Ascending aorta (tissue), 2 donors: ENCODE measurements around the gene ACSF3. TPM values are rescaled to one million over a fixed set of nuclear protein-coding genes. Genes with fewer than 3 reads are reported as not detected.

ENCODE experiments used
- DNase-seq, 2 donors: peaks; one replicate each; pipeline ENCODE4 v3.0.0-alpha.2; 2019; ENCODE audit warnings: low spot score in 2 of 2
- H3K27ac ChIP-seq, 2 donors: fragments of 200-600 bp; sonication (generic); one replicate each; pipeline ENCODE4 v1.5.1; 2016 to 2017; ENCODE audit warnings: mild to moderate bottlenecking in 1 of 2
- H3K27me3 ChIP-seq: fragments of 200-600 bp; sonication (generic); one replicate; pipeline ENCODE4 v1.5.1; 2017
- H3K36me3 ChIP-seq, 2 donors: fragments of 200-600 bp; sonication (generic); one replicate each; pipeline ENCODE4 v1.5.1; 2016
- H3K4me1 ChIP-seq, 2 donors: fragments of 200-600 bp; sonication (generic); one replicate each; pipeline ENCODE4 v1.5.1; 2016 to 2017; ENCODE audit warnings: mild to moderate bottlenecking in 1 of 2
- H3K4me3 ChIP-seq, 2 donors: fragments of 200-600 bp; sonication (generic); one replicate each; pipeline ENCODE4 v1.5.1; 2016 to 2017; ENCODE audit warnings: mild to moderate bottlenecking in 1 of 2
- H3K9me3 ChIP-seq, 2 donors: fragments of 200-600 bp; sonication (generic); one replicate each; pipeline ENCODE4 v1.5.1; 2016
- intact Hi-C: fragments of 100-400 bp; cut with DNase I; formaldehyde crosslinking; loops from one replicate; pipeline ENCODE4 v1.15.1; 2023
- total RNA-seq: library from RNA; depleted of rRNA; stranded (reverse); fragments of >200 nt; gene quantifications from one replicate; pipeline ENCODE4 v1.1.0, GENCODE V29; 2016
- TF ChIP-seq, protein P1 (sequence below), 3 experiments: fragments of 200-600 bp in 2 of 3; fragments of 450-650 bp in 1 of 3; sonication (generic) in 2 of 3; IDR thresholded peaks; one replicate each; pipeline ENCODE4 v1.5.1; 2016 to 2019; ENCODE audit warnings: antibody characterized with exemption in 3 of 3, mild to moderate bottlenecking in 1 of 3, moderate library complexity in 1 of 3

The ACSF3 gene
- total RNA-seq, 1 donor from 2014 or later: 5.2 TPM

DNA sequence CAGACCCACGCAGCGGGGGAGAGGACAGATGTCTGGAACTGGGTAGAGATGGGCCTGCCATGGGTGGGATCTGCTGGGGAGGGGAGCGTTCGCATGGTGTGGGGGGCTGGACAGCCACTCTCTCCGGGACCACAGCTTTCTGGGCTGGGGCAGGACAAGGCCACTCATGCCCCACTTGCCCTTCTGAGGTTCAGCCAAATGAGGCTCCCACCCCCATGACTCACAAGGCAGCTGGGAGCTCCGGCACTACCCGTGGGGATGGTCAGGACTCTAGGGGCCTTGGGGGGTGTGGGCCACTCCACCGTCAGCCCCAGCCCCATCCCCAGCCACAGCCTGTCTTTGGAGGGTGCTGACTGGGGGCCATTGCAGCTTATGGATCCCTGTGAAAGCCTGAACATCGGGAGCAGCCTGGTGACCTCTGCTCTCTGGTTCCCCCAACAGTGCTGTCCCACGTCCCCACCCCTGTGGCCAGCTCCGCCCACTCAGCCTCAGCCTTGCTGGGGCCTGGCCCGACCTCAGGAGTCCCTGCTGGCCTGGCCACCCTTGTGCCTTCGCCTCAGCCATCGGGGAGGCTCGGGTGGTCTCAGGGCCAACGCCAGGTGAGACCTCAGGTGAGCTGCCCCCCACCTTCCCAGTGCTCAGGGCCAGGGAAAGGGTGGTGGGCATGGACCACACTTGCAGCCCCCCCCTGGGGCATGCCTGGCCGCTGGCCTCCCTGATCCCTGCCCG, 73.2 kb downstream of the ACSF3 start:
- intact Hi-C loops: loop anchor here (10.0 kb wide), 1 partner anchor 72 kb away; the partner anchor contains the start of gene ACSF3
- DNase-seq: no peak
- no peaks in the 10 kb centered on the region for H3K36me3 ChIP-seq
- H3K4me1 ChIP-seq: peaks cover 6 to 8% of the 10 kb centered on the region in 2 donors
- no peak overlapping the region for H3K4me3 ChIP-seq
- H3K9me3 ChIP-seq: no peaks in the 10 kb centered on the region
- H3K27ac ChIP-seq: no peak overlapping the region
- H3K27me3 ChIP-seq: peaks cover 18% of the 10 kb centered on the region
- TF ChIP-seq, protein P1, sequence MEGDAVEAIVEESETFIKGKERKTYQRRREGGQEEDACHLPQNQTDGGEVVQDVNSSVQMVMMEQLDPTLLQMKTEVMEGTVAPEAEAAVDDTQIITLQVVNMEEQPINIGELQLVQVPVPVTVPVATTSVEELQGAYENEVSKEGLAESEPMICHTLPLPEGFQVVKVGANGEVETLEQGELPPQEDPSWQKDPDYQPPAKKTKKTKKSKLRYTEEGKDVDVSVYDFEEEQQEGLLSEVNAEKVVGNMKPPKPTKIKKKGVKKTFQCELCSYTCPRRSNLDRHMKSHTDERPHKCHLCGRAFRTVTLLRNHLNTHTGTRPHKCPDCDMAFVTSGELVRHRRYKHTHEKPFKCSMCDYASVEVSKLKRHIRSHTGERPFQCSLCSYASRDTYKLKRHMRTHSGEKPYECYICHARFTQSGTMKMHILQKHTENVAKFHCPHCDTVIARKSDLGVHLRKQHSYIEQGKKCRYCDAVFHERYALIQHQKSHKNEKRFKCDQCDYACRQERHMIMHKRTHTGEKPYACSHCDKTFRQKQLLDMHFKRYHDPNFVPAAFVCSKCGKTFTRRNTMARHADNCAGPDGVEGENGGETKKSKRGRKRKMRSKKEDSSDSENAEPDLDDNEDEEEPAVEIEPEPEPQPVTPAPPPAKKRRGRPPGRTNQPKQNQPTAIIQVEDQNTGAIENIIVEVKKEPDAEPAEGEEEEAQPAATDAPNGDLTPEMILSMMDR (IDR thresholded peaks at IDR 0.05): no peak

DNA sequence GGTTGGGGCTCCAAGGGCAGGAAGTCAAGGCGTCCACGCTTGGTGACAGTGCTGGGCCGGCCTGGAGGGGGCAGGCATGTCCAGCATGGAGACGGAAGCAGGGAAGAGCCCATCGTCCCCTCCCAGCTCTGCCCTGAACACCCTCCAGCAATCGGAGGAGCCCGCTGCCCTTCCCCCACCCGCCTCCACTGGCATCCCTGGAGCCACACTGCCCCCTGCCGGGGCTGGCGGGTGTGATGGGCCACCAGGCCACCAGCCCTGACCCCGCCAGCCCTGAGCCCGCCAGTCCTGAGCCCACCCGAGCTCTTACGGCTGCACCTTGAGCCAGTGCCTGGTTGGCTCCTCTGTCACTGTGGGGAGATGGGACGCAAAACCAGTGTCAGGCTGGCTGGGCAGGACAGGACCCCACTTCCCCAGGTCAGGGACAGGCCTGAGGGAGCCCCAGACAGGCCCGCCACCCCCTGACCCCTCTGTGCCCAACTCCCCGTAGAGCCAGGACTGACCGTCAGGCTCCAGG, 73.8 kb downstream of the ACSF3 start:
- peaks cover 18% of the 10 kb centered on the region for H3K27me3 ChIP-seq
- TF ChIP-seq, protein P1 (IDR thresholded peaks at IDR 0.05): peak; percentile 44 to 65 (median 62)
- DNase-seq: peak in 1 of 2 donors; percentile 84
- H3K4me1 ChIP-seq: peaks cover 6 to 8% of the 10 kb centered on the region in 2 donors
- intact Hi-C loops: loop anchor here (10.0 kb wide), 1 partner anchor 73 kb away; the partner anchor contains the start of gene ACSF3
- no peak overlapping the region for H3K4me3 ChIP-seq
- H3K27ac ChIP-seq: no peak overlapping the region
- H3K36me3 ChIP-seq: no peaks in the 10 kb centered on the region
- no peaks in the 10 kb centered on the region for H3K9me3 ChIP-seq

DNA sequence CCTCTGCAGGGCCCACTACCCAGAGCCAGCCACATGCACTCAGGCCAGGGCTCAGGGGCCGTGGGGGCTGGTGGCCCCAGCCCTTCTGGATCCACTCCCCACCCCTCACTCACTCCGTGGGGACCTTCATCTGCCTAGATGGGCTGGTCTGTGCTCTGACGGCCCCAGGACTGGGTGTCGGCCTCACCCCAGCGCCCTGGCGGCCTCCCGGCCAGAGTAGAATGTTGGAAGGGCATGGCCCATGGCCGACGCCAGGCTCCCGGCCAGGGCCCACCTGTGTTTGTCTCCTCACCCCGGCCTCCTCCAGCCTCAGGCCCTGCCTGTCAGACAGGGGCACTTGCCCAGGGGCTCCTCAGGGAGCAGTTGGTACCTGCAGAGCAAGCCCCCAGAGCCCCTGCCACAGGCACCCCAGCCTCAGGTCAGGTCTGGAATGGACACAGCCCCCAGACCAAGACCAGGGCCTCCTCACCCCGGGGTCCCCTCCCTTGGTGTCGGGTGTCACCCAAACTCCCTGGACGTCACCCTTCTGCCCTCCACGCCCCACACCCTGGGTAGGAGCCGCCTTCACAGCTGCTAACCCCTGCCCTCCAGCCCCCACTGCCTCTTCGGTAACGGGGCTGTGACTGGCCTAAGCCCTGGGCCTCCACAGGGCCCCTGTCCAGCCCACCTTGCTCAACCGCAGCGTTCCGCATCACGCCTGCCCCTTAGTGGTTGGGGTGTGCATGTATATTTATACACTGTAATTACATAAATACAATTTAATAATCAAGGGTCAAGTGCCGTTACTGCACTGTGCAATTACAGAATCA, 74.9 kb downstream of the ACSF3 start:
- Histone ChIP-seq H3K27ac (no peak overlapping the region), H3K9me3 (no peaks in the 10 kb centered on the region), H3K4me3 (no peak overlapping the region), H3K36me3 (no peaks in the 10 kb centered on the region), H3K4me1 (peaks cover 6 to 8% of the 10 kb centered on the region in 2 donors), H3K27me3 (peaks cover 18% of the 10 kb centered on the region)
- DNase-seq: no peak
- TF ChIP-seq, protein P1 (IDR thresholded peaks at IDR 0.05): no peak
- intact Hi-C loops: loop anchor here (10.0 kb wide), 1 partner anchor 74 kb away; the partner anchor contains the start of gene ACSF3

DNA sequence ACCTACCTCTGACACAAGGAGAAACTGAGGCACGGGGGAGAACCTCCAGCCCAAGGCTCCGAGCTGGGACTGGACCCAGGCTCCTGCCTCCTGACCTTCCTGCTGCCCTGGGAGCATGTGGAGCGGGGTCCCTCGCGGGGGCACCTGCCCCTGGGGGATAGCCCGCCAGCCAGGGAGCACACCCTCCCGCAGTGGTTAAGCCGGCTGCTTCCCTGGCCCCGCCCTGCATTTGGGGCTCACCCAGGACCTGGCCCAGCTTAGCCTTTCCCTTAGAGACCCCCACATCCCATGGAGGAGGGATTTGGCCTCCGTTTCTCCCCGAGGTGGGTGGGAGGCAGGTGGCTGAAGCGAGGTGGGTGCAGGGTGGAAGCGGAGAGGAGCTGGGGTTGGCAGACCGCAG, 76.1 kb downstream of the ACSF3 start:
- DNase-seq: no peak
- Histone ChIP-seq H3K9me3 (no peaks in the 10 kb centered on the region), H3K36me3 (no peaks in the 10 kb centered on the region), H3K27ac (no peak overlapping the region), H3K27me3 (peaks cover 18% of the 10 kb centered on the region), H3K4me1 (peaks cover 6 to 8% of the 10 kb centered on the region in 2 donors), H3K4me3 (no peak overlapping the region)
- TF ChIP-seq, protein P1 (IDR thresholded peaks at IDR 0.05): no peak
- intact Hi-C loops: loop anchor here (10.0 kb wide), 1 partner anchor 75 kb away; the partner anchor contains the start of gene ACSF3

DNA sequence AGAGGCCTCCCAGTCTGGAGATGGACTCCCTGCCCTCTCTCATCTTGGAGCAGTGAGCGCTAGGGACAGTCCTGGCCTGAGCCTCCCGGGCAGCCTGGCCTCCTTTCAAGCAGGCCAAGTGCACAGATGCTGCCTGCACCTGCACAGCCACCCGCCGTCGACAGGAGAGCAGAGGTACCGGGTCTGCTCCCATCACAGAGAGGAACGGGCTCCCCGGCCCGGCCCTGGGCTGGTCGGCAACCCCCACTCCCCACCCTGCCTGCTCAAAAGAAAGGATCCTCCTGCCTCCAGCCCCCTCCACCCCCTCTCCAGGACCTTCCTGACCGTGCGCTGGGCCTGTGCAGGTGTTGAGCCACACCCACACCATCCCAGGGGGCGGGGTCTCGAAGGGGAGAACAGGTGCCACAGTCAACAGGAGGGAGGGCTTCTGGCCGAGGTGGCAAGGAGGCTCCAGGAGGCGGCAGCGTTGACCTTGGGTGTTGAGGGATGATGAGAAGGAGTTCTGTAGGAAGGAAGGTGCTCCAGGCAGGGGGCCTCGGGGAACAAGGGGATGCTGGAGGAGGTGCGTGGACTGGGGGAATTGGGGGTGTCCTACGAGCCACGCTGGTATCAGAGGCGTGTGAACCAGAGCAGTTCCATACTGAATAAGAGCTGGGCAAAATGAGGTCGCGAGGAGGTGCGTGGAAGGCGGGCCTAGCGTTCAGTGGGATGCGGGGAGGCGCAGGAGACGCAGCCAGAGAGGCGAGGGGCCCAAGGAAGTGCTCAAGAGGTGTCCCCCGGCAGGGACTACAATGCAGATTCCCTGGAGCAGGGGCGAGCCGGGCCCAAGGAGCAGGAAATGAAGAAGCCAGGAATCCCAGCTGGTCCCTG, 76.9 kb downstream of the ACSF3 start:
- TF ChIP-seq, protein P1 (IDR thresholded peaks at IDR 0.05): no peak
- H3K4me3 ChIP-seq: peak overlapping the region; percentile 33 to 49
- H3K9me3 ChIP-seq: no peaks in the 10 kb centered on the region
- intact Hi-C loops: no loop called here
- no peak overlapping the region for H3K27ac ChIP-seq
- DNase-seq: no peak
- no peaks in the 10 kb centered on the region for H3K36me3 ChIP-seq
- peaks cover 6 to 8% of the 10 kb centered on the region in 2 donors for H3K4me1 ChIP-seq
- peaks cover 18% of the 10 kb centered on the region for H3K27me3 ChIP-seq
